Right renal cortex interstitium (tissue), 3 donors: ENCODE measurements around the gene PTPN9. TPM values are rescaled to one million over a fixed set of nuclear protein-coding genes. Genes with fewer than 3 reads are reported as not detected.
"Not testable (repeated sequence)": the region's sequence is repeated elsewhere in the genome, so short reads cannot be mapped to it uniquely, and the experiment has no call there.

ENCODE experiments used
- DNase-seq, 3 donors: peaks; one replicate each; pipeline ENCODE4 v3.0.0-alpha.2; 2013; ENCODE audit warnings: low read depth in 3 of 3, low spot score in 2 of 3
- polyA plus RNA-seq, 3 donors: library from polyadenylated mRNA; unstranded; fragments of 120-200 nt; gene quantifications; one replicate each; pipeline ENCODE4 v1.2.1, GENCODE V29; 2013; ENCODE audit not compliant: insufficient read length in 3 of 3

PTPN9 gene
- polyA plus RNA-seq, 3 donors = 48.2 to 52.2 (median 51.9) TPM

DNA sequence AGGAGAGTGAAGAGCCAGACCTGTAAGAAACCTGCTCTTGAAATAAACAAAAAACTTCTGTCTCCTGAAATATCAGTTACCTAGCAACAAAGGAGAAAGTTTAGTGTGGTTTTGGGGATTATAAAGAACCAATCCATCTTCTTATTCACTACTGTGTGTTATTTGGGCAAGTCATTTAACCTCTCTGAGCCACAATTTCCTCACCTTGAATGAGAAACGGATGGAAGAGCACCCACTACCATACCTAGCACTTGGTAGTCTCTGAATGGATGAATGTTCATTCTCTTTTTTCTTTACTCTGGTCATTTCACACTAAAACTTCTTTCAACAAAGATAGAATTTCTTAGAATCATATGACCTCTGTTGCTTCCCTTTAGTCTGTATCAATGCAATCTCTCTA lies 45.2 kb downstream of the PTPN9 start:
- no peak for DNase-seq

GRCh38 chr15:75532413-75533250 lies 46.5 kb downstream of the PTPN9 start:
- no peak for DNase-seq

- DNase-seq = no peak
Measured at GRCh38 chr15:75531041-75531450, 48.1 kb downstream of the PTPN9 start.

GRCh38 chr15:75530169-75530568 lies 48.9 kb downstream of the PTPN9 start:
- no peak for DNase-seq

GRCh38 chr15:75525756-75526155 lies 53.4 kb downstream of the PTPN9 start:
- not testable (repeated sequence) for DNase-seq

- no peak for DNase-seq
Measured at GRCh38 chr15:75523011-75523410, 56.1 kb downstream of the PTPN9 start.

- no peak for DNase-seq
Measured at GRCh38 chr15:75517233-75517632, 61.9 kb downstream of the PTPN9 start.

DNA sequence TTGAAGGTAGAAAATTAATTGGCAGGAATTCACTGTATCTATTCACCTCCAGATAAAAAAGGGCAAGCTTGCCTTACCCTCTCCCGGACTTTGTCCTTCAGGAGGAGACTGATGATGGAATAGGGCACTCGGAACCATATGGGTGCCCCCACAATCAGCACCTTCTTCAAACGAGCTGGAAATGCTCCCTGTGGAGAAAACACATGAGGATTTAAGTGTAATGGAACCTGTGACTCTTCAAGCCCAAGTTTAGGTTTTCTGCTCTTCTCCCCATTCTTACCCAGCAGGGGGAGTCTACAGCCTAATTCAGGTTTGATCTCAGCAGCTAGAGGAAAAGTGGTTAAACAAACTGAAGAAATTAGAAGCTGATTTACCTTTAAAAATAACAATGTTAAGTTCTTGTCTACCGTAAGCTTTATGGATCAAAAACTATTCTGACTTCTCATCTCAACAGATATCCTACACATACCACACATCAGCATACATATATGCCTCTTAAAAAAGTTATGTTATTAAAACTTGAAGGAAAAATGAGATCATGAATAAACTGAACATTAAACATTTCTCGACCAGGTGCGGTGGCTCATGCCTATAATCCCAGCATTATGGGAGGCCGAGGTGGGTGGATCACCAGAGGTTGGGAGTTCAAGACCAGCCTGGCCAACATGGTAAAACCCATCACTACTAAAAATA lies 70.1 kb downstream of the PTPN9 start:
- DNase-seq = no peak

DNA sequence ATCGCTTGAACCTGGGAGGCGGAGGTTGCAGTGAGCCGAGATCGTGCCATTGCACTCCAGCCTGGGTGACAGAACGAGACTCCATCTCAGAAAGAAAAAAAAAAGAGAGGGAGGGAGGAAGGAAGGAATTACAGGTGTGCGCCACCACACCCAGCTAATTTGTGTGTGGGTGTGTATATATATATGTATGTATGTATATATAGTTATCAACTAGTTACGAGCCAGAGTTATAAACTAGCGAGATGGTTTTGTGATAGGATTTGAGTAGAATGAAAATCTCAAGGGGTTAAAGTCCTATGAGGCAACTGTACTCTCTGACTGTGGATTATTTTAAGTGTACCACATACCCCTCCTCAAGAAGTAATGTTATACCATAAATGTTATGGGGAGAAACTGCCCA lies 76.8 kb downstream of the PTPN9 start:
- no peak for DNase-seq

GRCh38 chr15:75493732-75494131 lies 85.4 kb downstream of the PTPN9 start:
- DNase-seq = no peak

GRCh38 chr15:75483961-75484360 lies 95.2 kb downstream of the PTPN9 start:
- no peak for DNase-seq

GRCh38 chr15:75483556-75483955 lies 95.6 kb downstream of the PTPN9 start:
- not testable (repeated sequence) for DNase-seq

GRCh38 chr15:75483106-75483505 lies 96.0 kb downstream of the PTPN9 start:
- DNase-seq = no peak

GRCh38 chr15:75480463-75480862 lies 98.7 kb downstream of the PTPN9 start:
- not testable (repeated sequence) for DNase-seq

DNA sequence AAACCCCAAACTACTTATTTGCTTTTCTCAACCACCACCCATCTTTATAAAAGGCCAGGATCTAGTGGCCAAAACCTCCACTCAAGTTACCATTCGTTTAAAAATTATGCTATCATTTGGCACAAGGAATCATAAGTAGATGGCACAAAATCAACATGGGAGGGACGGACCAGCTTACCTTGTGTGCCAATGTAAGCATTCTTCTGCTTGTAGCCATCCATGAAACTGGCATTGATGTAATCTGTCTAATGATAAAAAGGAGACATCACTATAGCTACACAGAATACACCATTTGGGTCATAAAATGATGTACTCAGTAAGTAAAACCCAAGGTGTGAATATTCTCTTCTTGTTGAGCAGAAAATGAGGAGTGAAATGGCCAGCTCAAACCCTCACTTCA lies 99.4 kb downstream of the PTPN9 start:
- DNase-seq = no peak

DNA sequence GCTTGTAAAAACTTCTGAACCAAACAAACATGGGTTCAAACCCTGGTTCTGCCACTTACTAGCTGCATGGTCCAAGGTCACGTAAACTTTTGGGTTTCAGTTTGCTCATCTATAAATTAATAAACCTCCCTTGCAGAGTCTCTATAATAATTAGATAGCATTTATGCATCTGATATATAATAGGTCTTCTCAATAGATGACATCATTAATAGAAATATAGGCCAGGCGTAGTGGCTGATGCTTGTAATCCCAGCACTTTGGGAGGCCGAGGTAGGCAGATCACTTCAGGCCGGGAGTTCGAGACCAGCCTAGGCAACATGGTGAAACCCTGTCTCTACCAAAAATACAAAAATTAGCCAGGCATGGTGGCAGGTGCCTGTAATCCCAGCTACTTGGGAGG lies 102.0 kb downstream of the PTPN9 start:
- DNase-seq = not testable (repeated sequence)

GRCh38 chr15:75468913-75469598 lies 110.1 kb downstream of the PTPN9 start:
- DNase-seq = no peak

- no peak for DNase-seq
Measured at GRCh38 chr15:75460646-75461045, 118.5 kb downstream of the PTPN9 start.

DNA sequence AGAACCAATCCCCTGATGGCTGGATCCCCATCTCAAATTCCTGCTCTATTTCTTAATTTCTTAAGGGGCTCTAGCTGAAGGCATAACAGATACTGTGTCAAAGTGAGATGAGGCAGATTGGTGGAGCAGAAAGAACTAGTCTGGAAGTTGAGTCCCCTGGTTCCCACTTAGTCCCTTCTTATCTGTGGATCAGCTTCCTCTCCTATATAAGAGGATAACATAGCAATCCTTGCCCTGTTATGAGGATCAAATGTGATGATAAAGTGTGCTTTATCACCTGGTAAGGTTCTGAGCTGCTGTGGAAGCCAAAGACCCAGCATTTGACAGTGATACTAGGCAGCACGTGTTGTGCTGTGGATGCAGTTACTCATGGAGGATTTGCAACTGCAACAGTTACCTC lies 119.5 kb downstream of the PTPN9 start:
- DNase-seq = no peak

GRCh38 chr15:75456710-75457109 lies 122.4 kb downstream of the PTPN9 start:
- no peak for DNase-seq

DNA sequence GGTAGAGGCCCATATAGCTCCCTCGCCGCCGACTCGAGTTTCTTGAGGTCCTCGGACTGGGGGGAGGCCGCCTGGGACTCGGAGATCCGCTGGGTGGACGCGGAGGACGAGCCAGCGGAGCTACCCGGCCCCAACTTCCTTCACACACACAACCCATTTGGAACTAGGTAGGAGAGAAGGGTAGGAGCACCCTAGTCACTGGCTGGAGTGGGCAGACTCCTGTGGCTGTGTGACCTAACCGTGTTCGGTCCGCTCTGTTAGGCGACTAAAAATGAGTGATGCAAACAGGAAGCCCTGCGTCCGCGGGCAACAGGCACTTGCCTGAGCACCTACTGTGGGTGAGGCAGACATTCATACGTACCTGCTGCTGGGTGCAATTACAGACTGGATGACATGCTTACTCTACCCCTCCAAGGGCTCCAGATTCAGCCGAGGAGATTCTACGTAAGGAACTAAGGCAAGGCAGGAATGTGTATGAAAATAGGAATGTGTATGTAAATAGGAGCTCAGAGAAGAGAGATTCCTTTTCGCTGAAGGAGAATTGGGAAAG lies 123.1 kb downstream of the PTPN9 start:
- DNase-seq = no peak
